Hair follicular keratinocyte (primary cell): ENCODE results near the gene VPS25. TPM values are rescaled to one million over a fixed set of nuclear protein-coding genes. Genes with fewer than 3 reads are reported as not detected.

Experiments
- total RNA-seq: library from RNA; depleted of rRNA; stranded (reverse); fragments of >200 nt; gene quantifications from 2 replicates; pipeline ENCODE4 v1.2.3, GENCODE V29; 2015

The VPS25 gene
- total RNA-seq, result 111 and 147 TPM in 2 replicates

GRCh38 chr17:42773290-42774035, at the start of gene VPS25:
Gene VPS25 (plus strand): TSS chr17:42773449. CDS start chr17:42773476, 27 bp downstream.

GRCh38 chr17:42744806-42745617, 28.2 kb upstream of the VPS25 start, which contains the start of gene EZH1:
Gene EZH1 (minus strand): TSS chr17:42745040. CDS start chr17:42728941, 16,099 bp downstream.

GRCh38 chr17:42760652-42761581, 12.3 kb upstream of the VPS25 start, which contains the start of gene RAMP2:
Gene RAMP2 (plus strand): TSS chr17:42761227. CDS start chr17:42761262, 35 bp downstream.

GRCh38 chr17:42779936-42780850, 6.9 kb downstream of the VPS25 start, which contains the start of gene WNK4:
Gene WNK4 (plus strand): TSS chr17:42780610. CDS start chr17:42780699, 89 bp downstream.

GRCh38 chr17:42798383-42799380, 25.4 kb downstream of the VPS25 start, which contains the start of the genes CNTD1 and COA3:
Gene CNTD1 (plus strand): TSS chr17:42798861. CDS start chr17:42799068, 207 bp downstream.
Gene COA3 (minus strand): TSS chr17:42798704. CDS start chr17:42798681, 23 bp downstream.

Other genes with a start within 250 kb of the VPS25 start
- gene NAGLU, start 237.2 kb upstream of the VPS25 start, total RNA-seq, result 28.3 and 35.3 TPM in 2 replicates
- 9.4 and 11.0 TPM in 2 replicates for gene HSD17B1, start 220.5 kb upstream of the VPS25 start, total RNA-seq
- 41.6 and 48.9 TPM in 2 replicates for gene COASY, start 211.3 kb upstream of the VPS25 start, total RNA-seq
- gene MLX, start 206.3 kb upstream of the VPS25 start, total RNA-seq, result 32.3 and 39.7 TPM in 2 replicates
- gene PSMC3IP, start 195.7 kb upstream of the VPS25 start, total RNA-seq, result 3.7 and 14.1 TPM in 2 replicates
- 42.8 and 63.2 TPM in 2 replicates for gene RETREG3, start 164.1 kb upstream of the VPS25 start, total RNA-seq
- 81.3 and 122 TPM in 2 replicates for gene TUBG1, start 163.8 kb upstream of the VPS25 start, total RNA-seq
- gene TUBG2, start 114.2 kb upstream of the VPS25 start, total RNA-seq, result 10.6 and 12.9 TPM in 2 replicates
- 24.2 and 29.9 TPM in 2 replicates for gene PLEKHH3, start 96.5 kb upstream of the VPS25 start, total RNA-seq
- gene CCR10, start 91.6 kb upstream of the VPS25 start, total RNA-seq, result 0.16 TPM in 1 of 2 replicates, not detected in the other
- 3.2 and 4.6 TPM in 2 replicates for gene CNTNAP1, start 90.9 kb upstream of the VPS25 start, total RNA-seq
- gene EZH1, start 28.4 kb upstream of the VPS25 start, total RNA-seq, result 5.0 and 12.8 TPM in 2 replicates
- gene RAMP2, start 12.2 kb upstream of the VPS25 start, total RNA-seq, result 2.3 TPM in 1 of 2 replicates, not detected in the other
- gene WNK4, start 7.2 kb downstream of the VPS25 start, total RNA-seq, result 2.1 and 6.2 TPM in 2 replicates
- 57.3 and 83.3 TPM in 2 replicates for gene COA3, start 25.3 kb downstream of the VPS25 start, total RNA-seq
- not detected in 2 replicates for gene CNTD1, start 25.4 kb downstream of the VPS25 start, total RNA-seq
- gene BECN1, start 50.8 kb downstream of the VPS25 start, total RNA-seq, result 77.5 and 93.3 TPM in 2 replicates
- gene PSME3, start 59.9 kb downstream of the VPS25 start, total RNA-seq, result 80.7 and 143 TPM in 2 replicates
- 0.55 and 0.84 TPM in 2 replicates for gene AOC2, start 71.1 kb downstream of the VPS25 start, total RNA-seq
- 0.08 and 0.31 TPM in 2 replicates for gene AOC3, start 77.8 kb downstream of the VPS25 start, total RNA-seq
- gene G6PC1, start 127.3 kb downstream of the VPS25 start, total RNA-seq, result not detected in 2 replicates
- 25.8 and 40.6 TPM in 2 replicates for gene AARSD1, start 191.0 kb downstream of the VPS25 start, total RNA-seq
- 0.19 TPM in 1 of 2 replicates, not detected in the other for gene PTGES3L, start 206.6 kb downstream of the VPS25 start, total RNA-seq
- gene RUNDC1, start 207.1 kb downstream of the VPS25 start, total RNA-seq, result 8.2 and 9.3 TPM in 2 replicates
- 2,008 and 2,439 TPM in 2 replicates for gene RPL27, start 225.0 kb downstream of the VPS25 start, total RNA-seq
- gene IFI35, start 233.3 kb downstream of the VPS25 start, total RNA-seq, result 9.9 and 16.0 TPM in 2 replicates
- 116 and 173 TPM in 2 replicates for gene VAT1, start 248.9 kb downstream of the VPS25 start, total RNA-seq